OCI-LY3 (cell line): ENCODE data around the gene NEURL1B.

Experiments used
- EZH2phosphoT487 ChIP-seq: fragments of 200-600 bp; shearing (Covaris generic); IDR thresholded peaks from 2 replicates; pipeline ENCODE4 v1.6.1; 2018; ENCODE audit warnings: antibody characterized with exemption, mixed run types, low read depth
- TF ChIP-seq, protein P1 (sequence below): fragments of 200-600, 300-600 bp; sonication (generic); IDR thresholded peaks from 2 replicates; pipeline ENCODE4 v1.5.1; 2014; ENCODE audit warnings: antibody characterized with exemption, low read length, low read depth

DNA sequence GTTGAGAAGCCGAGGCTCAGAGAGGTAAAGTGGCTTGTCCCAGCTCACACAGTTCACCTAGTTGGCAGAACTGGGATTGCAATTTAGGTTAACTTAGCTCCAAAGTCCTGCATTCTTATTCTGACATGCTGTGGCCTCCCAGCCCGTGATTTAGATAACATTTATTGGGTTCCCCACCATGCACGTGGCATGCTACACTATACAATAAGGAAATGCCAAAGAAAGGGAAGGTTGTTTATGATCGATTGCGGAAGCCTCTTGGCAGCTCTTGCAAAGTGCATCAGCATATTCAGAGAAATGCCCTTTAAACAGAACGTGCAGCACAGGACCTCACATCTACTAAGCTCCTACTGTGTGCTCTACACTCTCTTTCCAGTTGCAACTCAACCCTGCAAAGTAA, 3.2 kb downstream of the NEURL1B start:
- TF ChIP-seq, protein P1, sequence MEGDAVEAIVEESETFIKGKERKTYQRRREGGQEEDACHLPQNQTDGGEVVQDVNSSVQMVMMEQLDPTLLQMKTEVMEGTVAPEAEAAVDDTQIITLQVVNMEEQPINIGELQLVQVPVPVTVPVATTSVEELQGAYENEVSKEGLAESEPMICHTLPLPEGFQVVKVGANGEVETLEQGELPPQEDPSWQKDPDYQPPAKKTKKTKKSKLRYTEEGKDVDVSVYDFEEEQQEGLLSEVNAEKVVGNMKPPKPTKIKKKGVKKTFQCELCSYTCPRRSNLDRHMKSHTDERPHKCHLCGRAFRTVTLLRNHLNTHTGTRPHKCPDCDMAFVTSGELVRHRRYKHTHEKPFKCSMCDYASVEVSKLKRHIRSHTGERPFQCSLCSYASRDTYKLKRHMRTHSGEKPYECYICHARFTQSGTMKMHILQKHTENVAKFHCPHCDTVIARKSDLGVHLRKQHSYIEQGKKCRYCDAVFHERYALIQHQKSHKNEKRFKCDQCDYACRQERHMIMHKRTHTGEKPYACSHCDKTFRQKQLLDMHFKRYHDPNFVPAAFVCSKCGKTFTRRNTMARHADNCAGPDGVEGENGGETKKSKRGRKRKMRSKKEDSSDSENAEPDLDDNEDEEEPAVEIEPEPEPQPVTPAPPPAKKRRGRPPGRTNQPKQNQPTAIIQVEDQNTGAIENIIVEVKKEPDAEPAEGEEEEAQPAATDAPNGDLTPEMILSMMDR = no peak
- no peak for TF ChIP-seq EZH2phosphoT487
